HepG2 (cell line): ENCODE measurements around the gene TH. TPM values are rescaled to one million over a fixed set of nuclear protein-coding genes. Genes with fewer than 3 reads are reported as not detected.

Experiments
- ATF4 ChIP-seq, 2 experiments: fragments of 450-650 bp in 1 of 2; sonication (generic) in 1 of 2; formaldehyde crosslinking; IDR thresholded peaks; 2 replicates each; pipeline versions ENCODE4 v1.5.0 to v1.8.0; 2020 to 2022; ENCODE audit warnings: mild to moderate bottlenecking in 1 of 2, missing genetic modification reagents in 1 of 2
- FOXA1 ChIP-seq, 2 experiments: fragments of 450-650 bp in 1 of 2; sonication (generic) in 1 of 2; formaldehyde crosslinking in 1 of 2; IDR thresholded peaks; 2 replicates each; pipeline versions ENCODE4 v1.4.0 to v1.6.1; 2016 to 2020; ENCODE audit warnings: missing genetic modification reagents in 1 of 2
- HMG20A ChIP-seq: IDR thresholded peaks from 2 replicates; pipeline ENCODE4 v1.6.1; 2016; ENCODE audit warnings: borderline replicate concordance
- PAXIP1 ChIP-seq: sonication (generic); formaldehyde crosslinking; conservative IDR thresholded peaks from 2 replicates; pipeline ENCODE4 v1.4.0; 2020; ENCODE audit warnings: mild to moderate bottlenecking, missing genetic modification reagents, moderate library complexity
- SMYD3 ChIP-seq: sonication (generic); formaldehyde crosslinking; IDR thresholded peaks from 2 replicates; pipeline ENCODE4 v1.8.1; 2023; ENCODE audit warnings: mild to moderate bottlenecking, missing genetic modification reagents
- TCF12 ChIP-seq, 2 experiments: fragments of 450-650 bp in 1 of 2; sonication (generic) in 1 of 2; formaldehyde crosslinking in 1 of 2; IDR thresholded peaks; 2 replicates each; pipeline versions ENCODE4 v1.6.1 to v1.8.0; 2017 to 2022; ENCODE audit warnings: antibody characterized with exemption in 1 of 2, mild to moderate bottlenecking in 1 of 2, missing genetic modification reagents in 1 of 2, moderate library complexity in 1 of 2
- USF2 ChIP-seq, 2 experiments: sonication (generic) in 1 of 2; formaldehyde crosslinking in 1 of 2; IDR thresholded peaks; 2 replicates each; pipeline versions ENCODE4 v1.5.1 to v1.6.1; 2011 to 2020; ENCODE audit warnings: borderline replicate concordance in 1 of 2, low read depth in 1 of 2, low read length in 1 of 2, mild to moderate bottlenecking in 1 of 2, missing genetic modification reagents in 1 of 2, moderate library complexity in 1 of 2
- YEATS2 ChIP-seq: sonication (generic); formaldehyde crosslinking; IDR thresholded peaks from 2 replicates; pipeline ENCODE4 v1.4.0; 2020; ENCODE audit warnings: missing genetic modification reagents, borderline replicate concordance
- ZFYVE20 ChIP-seq: sonication (generic); formaldehyde crosslinking; IDR thresholded peaks from 2 replicates; pipeline ENCODE4 v1.8.0; 2023; ENCODE audit warnings: low read depth, mild to moderate bottlenecking, moderate library complexity, missing genetic modification reagents, borderline replicate concordance
- ZNF441 ChIP-seq: sonication (generic); formaldehyde crosslinking; IDR thresholded peaks from 2 replicates; pipeline ENCODE4 v1.7.0; 2021; ENCODE audit warnings: missing genetic modification reagents, borderline replicate concordance
- ZNF563 ChIP-seq: sonication (generic); formaldehyde crosslinking; IDR thresholded peaks from 2 replicates; pipeline ENCODE4 v1.8.0; 2022; ENCODE audit warnings: mild to moderate bottlenecking, moderate library complexity, missing genetic modification reagents
- ZNF616 ChIP-seq: sonication (generic); formaldehyde crosslinking; IDR thresholded peaks from 2 replicates; pipeline ENCODE4 v1.5.0; 2020; ENCODE audit warnings: low read depth, mild to moderate bottlenecking, missing genetic modification reagents
- ZNF691 ChIP-seq: sonication (generic); formaldehyde crosslinking; IDR thresholded peaks from 2 replicates; pipeline ENCODE4 v1.4.0; 2020; ENCODE audit warnings: missing genetic modification reagents, low read depth, mild to moderate bottlenecking, borderline replicate concordance
- polyA plus RNA-seq, 8 experiments: library from polyadenylated mRNA; depleted of rRNA in 3 of 8; stranded (reverse) in 7 of 8; unstranded in 1 of 8; fragments of >200 nt; fragmentation: Illumina TruSeq in 4 of 8; extraction: Trizol in 4 of 8; gene quantifications; 2 replicates each; pipeline versions ENCODE4 v1.2.1 to v1.2.3, GENCODE V29; 2011 to 2016; ENCODE audit warnings: low read depth in 4 of 8, missing spikeins in 1 of 8, mixed read lengths in 1 of 8; ENCODE audit not compliant: insufficient read depth in 1 of 8
- total RNA-seq, 5 experiments: library from RNA; depleted of rRNA; stranded (reverse); fragments of >200 nt; fragmentation: Illumina TruSeq; extraction: Trizol; gene quantifications; 2 replicates each; pipeline ENCODE4 v1.2.3, GENCODE V29; 2016; ENCODE audit warnings: low read depth in 1 of 5

TH gene
- total and polyA plus RNA-seq, 2 of the 13 experiments (the other 11 are each of a cell fraction or from before 2014, with no cell fraction given), result 0.36 TPM; not detected in 1

GRCh38 chr11:2128511-2129307 lies 42.9 kb downstream of the TH start (continued):
- TF ChIP-seq ATF4 (CRISPR knock-in tag; IDR thresholded peaks at IDR 0.05), result no peak; a peak in 1 of 4 replicates
- peak; percentile 25 for TF ChIP-seq ZNF441 (CRISPR knock-in tag)
- TF ChIP-seq YEATS2, result no peak
- 0 out of 2 replicates have a peak, but pooled peaks have one; percentile 14 for TF ChIP-seq PAXIP1 (CRISPR knock-in tag)
- no peak for TF ChIP-seq FOXA1 (IDR thresholded peaks at IDR 0.05)
- no peak for TF ChIP-seq FOXA1 (CRISPR knock-in tag; IDR thresholded peaks at IDR 0.05)
- TF ChIP-seq ZNF563 (CRISPR knock-in tag), result peak; percentile 74; the same call in 1 of the 2 replicates
- TF ChIP-seq SMYD3 (CRISPR knock-in tag), result 0 out of 2 replicates have a peak, but pooled peaks have one; percentile 11
- no peak for TF ChIP-seq ZFYVE20 (CRISPR knock-in tag)
- no peak for TF ChIP-seq ZNF691
- TF ChIP-seq HMG20A (CRISPR knock-in tag), result no peak
- no peak for TF ChIP-seq TCF12 (IDR thresholded peaks at IDR 0.05)
- TF ChIP-seq TCF12 (CRISPR knock-in tag; IDR thresholded peaks at IDR 0.05), result peak; percentile 27; the same call in 1 of the 2 replicates
- no peak for TF ChIP-seq USF2 (IDR thresholded peaks at IDR 0.05; ENCODE audit: low read depth, low read length)
- 0 out of 2 replicates have a peak, but pooled peaks have one; percentile 6 for TF ChIP-seq USF2 (CRISPR knock-in tag; IDR thresholded peaks at IDR 0.05; ENCODE audit: borderline replicate concordance)
- no peak for TF ChIP-seq ZNF616 (CRISPR knock-in tag)
